GM12878 (cell line): ENCODE measurements around the gene RAP1GAP2. TPM values are rescaled to one million over a fixed set of nuclear protein-coding genes. Genes with fewer than 3 reads are reported as not detected.

Source experiments
- ATAC-seq: fragments of 200-7000 bp; cut with Tn5 transposase; 3 replicates; pipeline ENCODE4 v1.9.1; 2020; ENCODE audit warnings: mild to moderate bottlenecking, moderate library complexity
- BruUV-seq: library from RNA; stranded (reverse); fragments of 400-500 nt; replicated peaks from 2 replicates; lab custom pipeline; 2021; lab: Mats Ljungman, UMichigan
- CTCF ChIA-PET: fragments of 300-600 bp; sonication (Branson Sonifier 250); formaldehyde crosslinking; extraction: SDS; loops from one replicate; lab custom pipeline; 2021; ENCODE audit warnings: inconsistent platforms; lab: Yijun Ruan, JAX
- POLR2A ChIA-PET: fragments of 350-600 bp; formaldehyde crosslinking; extraction: SDS; loops from one replicate; lab custom pipeline; 2021; ENCODE audit warnings: inconsistent platforms; lab: Charles Lee
- RAD21 ChIA-PET: fragments of 300-600 bp; sonication (Branson Sonifier 250); formaldehyde crosslinking; loops from one replicate; lab custom pipeline; 2023; ENCODE audit warnings: antibody characterized with exemption; ENCODE audit not compliant: unreplicated experiment; lab: Charles Lee
- SMC1A ChIA-PET: fragments of 300-600 bp; sonication (Branson Sonifier 250); formaldehyde crosslinking; loops from one replicate; lab custom pipeline; 2023; ENCODE audit not compliant: unreplicated experiment, uncharacterized antibody; lab: Charles Lee
- DNase-seq: peaks from one replicate; pipeline ENCODE4 v3.0.0-alpha.2; 2011; ENCODE audit warnings: low read depth, low spot score
- FAIRE-seq: peaks from 3 replicates; lab custom pipeline; 2011; peaks lifted over from hg19 to GRCh38; lab: Jason Lieb, UNC
- H2AFZ ChIP-seq: 2 replicates; pipeline ENCODE4 v1.6.0; 2011; ENCODE audit warnings: low read depth, low read length, control low read depth; ENCODE audit not compliant: control insufficient read depth
- H3K27ac ChIP-seq: 2 replicates; pipeline ENCODE4 v1.5.1; 2011; ENCODE audit warnings: control low read depth; ENCODE audit not compliant: control insufficient read depth, insufficient read depth
- H3K27me3 ChIP-seq, 2 experiments: replicated peaks in 1 of 2; 2 replicates each; pipeline versions ENCODE4 v1.6.0 to v1.6.1; 2011; ENCODE audit warnings: low read length in 1 of 2; ENCODE audit not compliant: control insufficient read depth in 2 of 2, insufficient read depth in 2 of 2
- H3K36me3 ChIP-seq, 2 experiments: 2 replicates each; pipeline ENCODE4 v1.5.1; 2011; ENCODE audit warnings: low read length in 1 of 2; ENCODE audit not compliant: control insufficient read depth in 2 of 2, insufficient read depth in 2 of 2
- H3K4me1 ChIP-seq: 2 replicates; pipeline ENCODE4 v1.6.1; 2011; ENCODE audit warnings: mild to moderate bottlenecking, low read length, moderate library complexity, mixed read lengths; ENCODE audit not compliant: control insufficient read depth, insufficient read depth
- H3K4me2 ChIP-seq: 2 replicates; pipeline ENCODE4 v1.6.0; 2011; ENCODE audit warnings: control low read depth; ENCODE audit not compliant: control insufficient read depth, insufficient read depth
- H3K4me3 ChIP-seq: fragments of 200-600 bp; sonication (generic); 2 replicates; pipeline ENCODE4 v1.5.1; 2016
- H3K79me2 ChIP-seq: 2 replicates; pipeline ENCODE4 v1.6.0; 2011; ENCODE audit warnings: low read length; ENCODE audit not compliant: control insufficient read depth, insufficient read depth
- H3K9ac ChIP-seq: 2 replicates; pipeline ENCODE4 v1.8.0; 2011; ENCODE audit warnings: low read length, control low read depth, mixed read lengths; ENCODE audit not compliant: control insufficient read depth, insufficient read depth
- H3K9me3 ChIP-seq: replicated peaks from 3 replicates; pipeline ENCODE4 v1.5.1; 2011; ENCODE audit warnings: mild to moderate bottlenecking, low read length; ENCODE audit not compliant: control insufficient read depth, insufficient read depth
- H4K20me1 ChIP-seq: 2 replicates; pipeline ENCODE4 v1.6.0; 2011; ENCODE audit not compliant: control insufficient read depth, insufficient read depth
- ESRRA ChIP-seq: IDR thresholded peaks from 2 replicates; pipeline ENCODE4 v1.6.1; 2012; ENCODE audit warnings: mild to moderate bottlenecking, low read length, improper control_type of control experiment
- IRF3 ChIP-seq: fragments of 450-650 bp; IDR thresholded peaks from 2 replicates; pipeline ENCODE4 v1.6.1; 2014; ENCODE audit warnings: mild to moderate bottlenecking
- JUNB ChIP-seq: IDR thresholded peaks from 2 replicates; pipeline ENCODE4 v1.6.1; 2016; ENCODE audit warnings: antibody characterized with exemption, mild to moderate bottlenecking
- JUND ChIP-seq: IDR thresholded peaks from 2 replicates; pipeline ENCODE4 v1.6.1; 2012; ENCODE audit warnings: low read depth, mild to moderate bottlenecking, low read length, improper control_type of control experiment, moderate library complexity
- KDM1A ChIP-seq: fragments of 200-600 bp; sonication (generic); IDR thresholded peaks from 2 replicates; pipeline ENCODE4 v1.6.1; 2016; ENCODE audit warnings: borderline replicate concordance
- LARP7 ChIP-seq: fragments of 450-650 bp; IDR thresholded peaks from 2 replicates; pipeline ENCODE4 v1.6.1; 2017; ENCODE audit warnings: mild to moderate bottlenecking
- NBN ChIP-seq: fragments of 450-650 bp; IDR thresholded peaks from 2 replicates; pipeline ENCODE4 v1.6.1; 2016
- RELA ChIP-seq: fragments of 450-650 bp; IDR thresholded peaks from 2 replicates; pipeline ENCODE4 v1.8.0; 2014; ENCODE audit warnings: borderline replicate concordance; ENCODE audit not compliant: partially characterized antibody
- RUNX3 ChIP-seq: IDR thresholded peaks from 2 replicates; pipeline ENCODE4 v1.6.1; 2012; ENCODE audit warnings: low read length, inconsistent platforms
- SMARCA5 ChIP-seq: fragments of 450-650 bp; IDR thresholded peaks from 2 replicates; pipeline ENCODE4 v1.6.1; 2017; ENCODE audit warnings: mild to moderate bottlenecking
- TBL1XR1 ChIP-seq: IDR thresholded peaks from 2 replicates; pipeline ENCODE4 v1.6.1; 2012; ENCODE audit warnings: low read depth, low read length, improper control_type of control experiment
- ZNF274 ChIP-seq: IDR thresholded peaks from one replicate; pipeline ENCODE4 v1.8.0; 2011; ENCODE audit not compliant: insufficient read length, insufficient read depth
- ZZZ3 ChIP-seq: IDR thresholded peaks from 2 replicates; pipeline ENCODE4 v1.6.1; 2011; ENCODE audit warnings: low read depth; ENCODE audit not compliant: control insufficient read depth, insufficient read length
- WGBS: methylation state at CpG from one replicate; pipeline ENCODE4 v1.1.6; 2016; ENCODE audit warnings: low lambda C conversion rate; ENCODE audit not compliant: insufficient replicate concordance, insufficient coverage; ENCODE audit errors: missing lambda C conversion rate; 5-methylcytosine and 5-hydroxymethylcytosine counted together
- in situ Hi-C: fragments of 300-500 bp; cut with MboI; formaldehyde crosslinking; loops from 9 replicates; pipeline ENCODE4 v1.14.3; 2018; ENCODE audit warnings: mixed read lengths
- intact Hi-C: fragments of 100-400 bp; cut with micrococcal nuclease; formaldehyde crosslinking; loops from one replicate; pipeline ENCODE4 v1.14.2; 2022; ENCODE audit not compliant: unreplicated experiment
- polyA plus RNA-seq, 11 experiments: library from polyadenylated mRNA; depleted of rRNA in 4 of 11; unstranded in 6 of 11; stranded (reverse) in 5 of 11; fragments of >200 nt; fragmentation: Nextera tagmentation in 4 of 11; fragmentation: Illumina TruSeq in 1 of 11; extraction: Ambion mirVana in 4 of 11; extraction: Trizol in 1 of 11; gene quantifications; 1 replicate in 1 of 11; 2 replicates in 10 of 11; pipeline versions ENCODE4 v1.2.1 to v1.2.3, GENCODE V29; 2011 to 2016; ENCODE audit warnings: inconsistent platforms in 2 of 11, missing spikeins in 2 of 11, low read depth in 1 of 11
- total RNA-seq, 4 experiments: library from RNA; depleted of rRNA in 3 of 4; stranded (reverse); fragments of >200 nt in 3 of 4; fragmentation: Illumina TruSeq in 1 of 4; extraction: Trizol in 1 of 4; gene quantifications; 2 replicates each; pipeline versions ENCODE4 v1.2.1 to v1.2.3, GENCODE V29; 2013 to 2021
- TF ChIP-seq, protein P1 (sequence below): fragments of 450-650 bp; IDR thresholded peaks from 2 replicates; pipeline ENCODE4 v1.6.1; 2018; ENCODE audit warnings: mild to moderate bottlenecking, low read depth, moderate library complexity; ENCODE audit not compliant: partially characterized antibody

The RAP1GAP2 gene
- total and polyA plus RNA-seq, 10 of the 15 experiments (the other 5 are each of a cell fraction or from before 2014, with no cell fraction given), result 0.03 to 0.95 (median 0.49) TPM; not detected in 2

- Histone ChIP-seq H3K4me3 (no peak overlapping the region), H3K27me3 (peaks cover 0 to 7% of the 10 kb centered on the region in 2 experiments; a peak in 3 of 4 replicates), H3K4me1 (no peaks in the 10 kb centered on the region), H3K9ac (no peak overlapping the region), H3K27ac (no peak overlapping the region), H3K36me3 (no peaks in the 10 kb centered on the region), H3K79me2 (no peaks in the 10 kb centered on the region), H3K4me2 (no peak overlapping the region), H2AFZ (no peak overlapping the region), H4K20me1 (no peaks in the 10 kb centered on the region), H3K9me3 (no peaks in the 10 kb centered on the region)
- DNase-seq (no peak), FAIRE-seq (no peak), ATAC-seq (no peak)
- 15% methylated on average over 5 of the region's 7 CpGs for WGBS
- TF ChIP-seq ZNF274, result no peak
- no peak for TF ChIP-seq JUNB
- no peak for TF ChIP-seq ESRRA
- no peak for TF ChIP-seq LARP7
- no peak for TF ChIP-seq ZZZ3
- no peak for TF ChIP-seq RUNX3
- TF ChIP-seq IRF3, result no peak
- TF ChIP-seq JUND, result no peak
- TF ChIP-seq KDM1A, result no peak
- TF ChIP-seq TBL1XR1, result no peak
- no peak for TF ChIP-seq NBN
- TF ChIP-seq SMARCA5, result no peak
- TF ChIP-seq, protein P1, sequence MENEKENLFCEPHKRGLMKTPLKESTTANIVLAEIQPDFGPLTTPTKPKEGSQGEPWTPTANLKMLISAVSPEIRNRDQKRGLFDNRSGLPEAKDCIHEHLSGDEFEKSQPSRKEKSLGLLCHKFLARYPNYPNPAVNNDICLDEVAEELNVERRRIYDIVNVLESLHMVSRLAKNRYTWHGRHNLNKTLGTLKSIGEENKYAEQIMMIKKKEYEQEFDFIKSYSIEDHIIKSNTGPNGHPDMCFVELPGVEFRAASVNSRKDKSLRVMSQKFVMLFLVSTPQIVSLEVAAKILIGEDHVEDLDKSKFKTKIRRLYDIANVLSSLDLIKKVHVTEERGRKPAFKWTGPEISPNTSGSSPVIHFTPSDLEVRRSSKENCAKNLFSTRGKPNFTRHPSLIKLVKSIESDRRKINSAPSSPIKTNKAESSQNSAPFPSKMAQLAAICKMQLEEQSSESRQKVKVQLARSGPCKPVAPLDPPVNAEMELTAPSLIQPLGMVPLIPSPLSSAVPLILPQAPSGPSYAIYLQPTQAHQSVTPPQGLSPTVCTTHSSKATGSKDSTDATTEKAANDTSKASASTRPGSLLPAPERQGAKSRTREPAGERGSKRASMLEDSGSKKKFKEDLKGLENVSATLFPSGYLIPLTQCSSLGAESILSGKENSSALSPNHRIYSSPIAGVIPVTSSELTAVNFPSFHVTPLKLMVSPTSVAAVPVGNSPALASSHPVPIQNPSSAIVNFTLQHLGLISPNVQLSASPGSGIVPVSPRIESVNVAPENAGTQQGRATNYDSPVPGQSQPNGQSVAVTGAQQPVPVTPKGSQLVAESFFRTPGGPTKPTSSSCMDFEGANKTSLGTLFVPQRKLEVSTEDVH, result no peak
- no peak for TF ChIP-seq RELA
- in situ Hi-C loops (no loop called here), intact Hi-C loops (no loop called here)
- ChIA-PET POLR2A (no interaction called here), RAD21 (no interaction called here), CTCF (no interaction called here), SMC1A (no interaction called here)
- BruUV-seq, result no TSS peak
Observed at GRCh38 chr17:2779545-2779944, 16.7 kb upstream of the RAP1GAP2 start.
